Fibroblast of the aortic adventitia (primary cell): ENCODE measurements around the gene TRMT61A. TPM values are rescaled to one million over a fixed set of nuclear protein-coding genes. Genes with fewer than 3 reads are reported as not detected.

Source experiments
- DNase-seq: peaks from one replicate; pipeline ENCODE4 v3.0.0-alpha.2; 2010; ENCODE audit warnings: low read depth
- H3K4me3 ChIP-seq: 2 replicates; pipeline ENCODE4 v1.5.1; 2011; ENCODE audit warnings: low read depth, mild to moderate bottlenecking, control low read depth, low read length, moderate library complexity
- CTCF ChIP-seq: IDR thresholded peaks from 2 replicates; pipeline ENCODE4 v1.5.1; 2011; ENCODE audit warnings: mild to moderate bottlenecking, low read length, control low read depth, inconsistent platforms; ENCODE audit not compliant: insufficient read depth
- total RNA-seq: library from RNA; depleted of rRNA; stranded (reverse); fragments of >200 nt; gene quantifications from 2 replicates; pipeline ENCODE4 v1.2.3, GENCODE V29; 2012; ENCODE audit warnings: low replicate concordance

Gene TRMT61A
- total RNA-seq, 1 donor: 9.2 TPM

GRCh38 chr14:103548463-103549351, 19.7 kb downstream of the TRMT61A start:
- H3K4me3 ChIP-seq: no peak overlapping the region
- no peak for DNase-seq
- TF ChIP-seq CTCF: no peak

GRCh38 chr14:103549361-103550311, 20.6 kb downstream of the TRMT61A start:
- no peak overlapping the region for H3K4me3 ChIP-seq
- TF ChIP-seq CTCF: no peak
- no peak for DNase-seq

- H3K4me3 ChIP-seq: no peak overlapping the region
- DNase-seq: no peak
- TF ChIP-seq CTCF: no peak
Measured at GRCh38 chr14:103550451-103551337, 21.7 kb downstream of the TRMT61A start.

GRCh38 chr14:103551338-103551762, 22.4 kb downstream of the TRMT61A start:
- H3K4me3 ChIP-seq: peak overlapping the region; percentile 17
- TF ChIP-seq CTCF: no peak
- no peak for DNase-seq

GRCh38 chr14:103552011-103552845, 23.2 kb downstream of the TRMT61A start:
- TF ChIP-seq CTCF: no peak
- H3K4me3 ChIP-seq: peak overlapping the region; percentile 35
- peak; percentile 80 for DNase-seq
